Measurements from ENCODE around the gene CDC42BPA.
"Not testable (repeated sequence)": the region's sequence is repeated elsewhere in the genome, so short reads cannot be mapped to it uniquely, and the experiment has no call there.

CDC42BPA gene

GRCh38 chr1:227112538-227112937, 205.8 kb downstream of the CDC42BPA start:
- no peak for DNase-seq

- DNase-seq = no peak
Observed at GRCh38 chr1:227111782-227112181, 206.5 kb downstream of the CDC42BPA start.

GRCh38 chr1:227105291-227105690, 213.0 kb downstream of the CDC42BPA start:
- not testable (repeated sequence) for DNase-seq

- DNase-seq = no peak
Observed at GRCh38 chr1:227102056-227102455, 216.2 kb downstream of the CDC42BPA start.

GRCh38 chr1:227094249-227094966, 223.9 kb downstream of the CDC42BPA start:
- DNase-seq = peak; percentile 95

- peak; percentile 25 for DNase-seq
Observed at GRCh38 chr1:227093309-227093708, 225.0 kb downstream of the CDC42BPA start.

- no peak for DNase-seq
Observed at GRCh38 chr1:227092069-227092468, 226.2 kb downstream of the CDC42BPA start.

GRCh38 chr1:227086636-227087035, 231.7 kb downstream of the CDC42BPA start:
- DNase-seq = no peak

- no peak for DNase-seq
Observed at GRCh38 chr1:227082999-227083746, 235.1 kb downstream of the CDC42BPA start.

GRCh38 chr1:227077783-227078182, 240.5 kb downstream of the CDC42BPA start:
- DNase-seq = no peak

GRCh38 chr1:227073786-227074185, 244.5 kb downstream of the CDC42BPA start:
- no peak for DNase-seq

GRCh38 chr1:227072991-227073390, 245.3 kb downstream of the CDC42BPA start:
- DNase-seq = no peak

GRCh38 chr1:227071895-227072587, 246.3 kb downstream of the CDC42BPA start:
- DNase-seq = no peak

- peak; percentile 6 for DNase-seq
Observed at GRCh38 chr1:227070638-227071285, 247.5 kb downstream of the CDC42BPA start.

- no peak for DNase-seq
Observed at GRCh38 chr1:227069490-227069889, 248.8 kb downstream of the CDC42BPA start.

GRCh38 chr1:227068883-227069282, 249.4 kb downstream of the CDC42BPA start:
- DNase-seq = no peak

GRCh38 chr1:227066999-227067398, 251.3 kb downstream of the CDC42BPA start:
- DNase-seq = no peak

- DNase-seq = no peak
Observed at GRCh38 chr1:227065311-227065710, 253.0 kb downstream of the CDC42BPA start.

- DNase-seq = no peak
Observed at GRCh38 chr1:227062306-227062705, 256.0 kb downstream of the CDC42BPA start.

GRCh38 chr1:227059076-227059475, 259.2 kb downstream of the CDC42BPA start:
- no peak for DNase-seq

GRCh38 chr1:227058321-227058751, 260.0 kb downstream of the CDC42BPA start:
- DNase-seq = no peak

- no peak for DNase-seq
Observed at GRCh38 chr1:227049253-227049652, 269.0 kb downstream of the CDC42BPA start.

GRCh38 chr1:227043755-227044154, 274.5 kb downstream of the CDC42BPA start:
- DNase-seq = no peak

Data from NCI-H69 (cell line).